ENCODE measurements around the gene CHST15. TPM values are rescaled to one million over a fixed set of nuclear protein-coding genes. Genes with fewer than 3 reads are reported as not detected.
"Not testable (repeated sequence)": the region's sequence is repeated elsewhere in the genome, so short reads cannot be mapped to it uniquely, and the experiment has no call there.

Gene CHST15
- total and polyA plus RNA-seq, 9 donors: 35.9 to 93.0 (median 52.5) TPM

DNA sequence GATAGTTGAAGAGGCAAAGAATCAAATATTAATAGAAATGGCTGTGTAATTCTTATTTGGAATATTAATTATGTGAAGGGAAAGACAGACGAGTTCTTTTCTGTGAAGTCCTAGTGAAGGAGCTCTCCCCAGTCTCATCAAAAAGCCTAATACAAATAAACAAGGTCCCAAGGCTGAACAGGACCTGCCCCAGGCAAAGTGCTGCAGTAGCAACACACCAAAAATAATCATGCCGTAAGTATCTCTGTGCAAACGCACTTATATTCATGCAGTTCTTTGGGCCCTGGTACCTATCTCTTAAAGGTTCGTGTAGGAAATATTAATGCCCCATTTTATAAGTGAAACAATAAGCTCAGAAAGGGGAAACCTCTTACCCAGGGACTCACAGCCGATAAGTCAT lies 12.2 kb upstream of the CHST15 start:
- 6 to 22% (median 9%) methylated on average over 5 of the region's 5 CpGs for WGBS, 3 donors
- H3K36me3 ChIP-seq: no peaks in the 10 kb centered on the region
- peaks cover 21% of the 10 kb centered on the region for H3K4me1 ChIP-seq (ENCODE audit: insufficient read depth)
- no peaks in the 10 kb centered on the region for H3K27me3 ChIP-seq
- TF ChIP-seq CTCF (IDR thresholded peaks at IDR 0.05) (no peak), POLR2A (IDR thresholded peaks at IDR 0.05) (no peak), EP300 (IDR thresholded peaks at IDR 0.05) (no peak)
- intact Hi-C loops (cut with DNase I): no loop called here
- peak overlapping the region; percentile 81 to 89 for H3K27ac ChIP-seq
- DNase-seq: peak in 4 of 5 donors; percentile 31 to 55 (median 40)
- no peaks in the 10 kb centered on the region for H3K9me3 ChIP-seq
- peak overlapping the region; percentile 2 for H3K4me3 ChIP-seq

DNA sequence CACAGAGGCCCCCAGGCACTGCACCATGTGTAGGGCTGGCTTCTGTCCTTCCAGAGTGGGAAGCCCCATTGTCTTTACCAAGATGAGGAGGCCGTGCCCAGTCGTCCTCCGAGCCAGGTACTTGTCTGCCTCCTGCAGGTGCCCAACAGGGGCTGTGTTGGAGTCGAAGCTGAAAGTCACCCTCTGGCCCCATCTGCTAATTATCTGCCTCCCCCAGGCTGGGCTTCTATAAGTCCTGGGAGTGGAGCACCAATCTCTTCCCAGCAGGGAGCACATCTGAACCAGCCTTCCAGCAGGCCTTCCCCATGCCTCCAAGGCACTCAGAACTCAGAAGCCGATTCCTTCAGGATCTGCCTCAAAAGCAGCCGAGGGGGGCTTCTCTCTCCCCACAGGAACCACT lies 11.6 kb upstream of the CHST15 start:
- Histone ChIP-seq H3K4me1 (ENCODE audit: insufficient read depth) (peaks cover 21% of the 10 kb centered on the region), H3K9me3 (no peaks in the 10 kb centered on the region), H3K4me3 (no peak overlapping the region), H3K27me3 (no peaks in the 10 kb centered on the region), H3K36me3 (no peaks in the 10 kb centered on the region), H3K27ac (peak overlapping the region; percentile 81 to 89)
- 40 to 67% (median 45%) methylated on average over 6 of the region's 6 CpGs for WGBS, 3 donors
- intact Hi-C loops (cut with DNase I): no loop called here
- peak in 2 of 5 donors; percentile 23 to 45 for DNase-seq
- TF ChIP-seq CTCF (IDR thresholded peaks at IDR 0.05) (no peak), POLR2A (IDR thresholded peaks at IDR 0.05) (no peak), EP300 (IDR thresholded peaks at IDR 0.05) (no peak)

GRCh38 chr10:124104011-124104627 lies 10.7 kb upstream of the CHST15 start:
- no peaks in the 10 kb centered on the region for H3K9me3 ChIP-seq
- peak in 2 of 5 donors; percentile 29 to 31 for DNase-seq
- TF ChIP-seq POLR2A (IDR thresholded peaks at IDR 0.05) (no peak), CTCF (IDR thresholded peaks at IDR 0.05) (no peak), EP300 (IDR thresholded peaks at IDR 0.05) (no peak)
- no peak overlapping the region for H3K4me3 ChIP-seq
- intact Hi-C loops (cut with DNase I): no loop called here
- H3K27ac ChIP-seq: peak overlapping the region; percentile 81 to 89
- H3K27me3 ChIP-seq: no peaks in the 10 kb centered on the region
- 93 to 97% (median 97%) methylated on average over 9 of the region's 9 CpGs for WGBS, 3 donors
- peaks cover 21% of the 10 kb centered on the region for H3K4me1 ChIP-seq (ENCODE audit: insufficient read depth)
- H3K36me3 ChIP-seq: no peaks in the 10 kb centered on the region

GRCh38 chr10:124101351-124101750 lies 8.0 kb upstream of the CHST15 start:
- H3K4me3 ChIP-seq: no peak overlapping the region
- no peak for DNase-seq
- no peak for TF ChIP-seq EP300 (IDR thresholded peaks at IDR 0.05)
- no peak for TF ChIP-seq CTCF (IDR thresholded peaks at IDR 0.05)
- no peak for TF ChIP-seq POLR2A (IDR thresholded peaks at IDR 0.05)
- no peak overlapping the region for H3K27ac ChIP-seq
- H3K9me3 ChIP-seq: no peaks in the 10 kb centered on the region
- peaks cover 18% of the 10 kb centered on the region for H3K4me1 ChIP-seq (ENCODE audit: insufficient read depth)
- H3K36me3 ChIP-seq: no peaks in the 10 kb centered on the region
- intact Hi-C loops (cut with DNase I): no loop called here
- no peaks in the 10 kb centered on the region for H3K27me3 ChIP-seq
- 90 to 99% (median 92%) methylated on average over 2 of the region's 2 CpGs for WGBS, 3 donors

DNA sequence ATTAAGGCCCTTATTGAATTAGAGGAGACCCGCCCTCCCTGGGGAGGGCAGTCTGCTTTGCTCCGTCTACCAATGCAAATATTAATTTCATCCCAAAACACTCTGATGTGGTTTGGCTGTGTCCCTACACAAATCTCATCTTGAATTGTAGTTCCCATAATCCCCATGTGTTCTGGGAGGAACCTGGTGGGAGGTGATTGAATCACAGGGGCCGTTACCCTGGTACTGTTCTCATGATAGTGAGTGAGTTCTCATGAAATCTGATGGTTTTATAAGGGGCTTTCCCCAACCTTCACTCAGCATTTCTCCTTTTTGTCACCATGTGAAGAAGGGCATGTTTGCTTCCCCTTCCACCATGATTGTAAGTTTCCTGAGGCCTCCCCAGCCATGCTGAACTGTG lies 7.3 kb upstream of the CHST15 start:
- H3K36me3 ChIP-seq; H3K4me3 ChIP-seq; H3K9me3 ChIP-seq; H3K27ac ChIP-seq; intact Hi-C loops (cut with DNase I); DNase-seq; H3K27me3 ChIP-seq: not testable (repeated sequence)
- peaks cover 17% of the 10 kb centered on the region for H3K4me1 ChIP-seq (ENCODE audit: insufficient read depth)
- WGBS, 3 donors: 90 to 96% (median 91%) methylated on average over 3 of the region's 3 CpGs

Data from ovary (tissue), 9 donors.